Loucy (cell line): ENCODE results near the gene FOLR2.

ENCODE experiments used
- EZH2phosphoT487 ChIP-seq: fragments of 200-600 bp; IDR thresholded peaks from 2 replicates; pipeline ENCODE4 v1.6.1; 2018; ENCODE audit warnings: antibody characterized with exemption, mild to moderate bottlenecking, moderate library complexity, borderline replicate concordance
- TF ChIP-seq, protein P1 (sequence below): fragments of 200-600 bp; sonication (generic); conservative IDR thresholded peaks from 2 replicates; pipeline ENCODE4 v1.5.1; 2014; ENCODE audit warnings: mild to moderate bottlenecking, antibody characterized with exemption, low read length

DNA sequence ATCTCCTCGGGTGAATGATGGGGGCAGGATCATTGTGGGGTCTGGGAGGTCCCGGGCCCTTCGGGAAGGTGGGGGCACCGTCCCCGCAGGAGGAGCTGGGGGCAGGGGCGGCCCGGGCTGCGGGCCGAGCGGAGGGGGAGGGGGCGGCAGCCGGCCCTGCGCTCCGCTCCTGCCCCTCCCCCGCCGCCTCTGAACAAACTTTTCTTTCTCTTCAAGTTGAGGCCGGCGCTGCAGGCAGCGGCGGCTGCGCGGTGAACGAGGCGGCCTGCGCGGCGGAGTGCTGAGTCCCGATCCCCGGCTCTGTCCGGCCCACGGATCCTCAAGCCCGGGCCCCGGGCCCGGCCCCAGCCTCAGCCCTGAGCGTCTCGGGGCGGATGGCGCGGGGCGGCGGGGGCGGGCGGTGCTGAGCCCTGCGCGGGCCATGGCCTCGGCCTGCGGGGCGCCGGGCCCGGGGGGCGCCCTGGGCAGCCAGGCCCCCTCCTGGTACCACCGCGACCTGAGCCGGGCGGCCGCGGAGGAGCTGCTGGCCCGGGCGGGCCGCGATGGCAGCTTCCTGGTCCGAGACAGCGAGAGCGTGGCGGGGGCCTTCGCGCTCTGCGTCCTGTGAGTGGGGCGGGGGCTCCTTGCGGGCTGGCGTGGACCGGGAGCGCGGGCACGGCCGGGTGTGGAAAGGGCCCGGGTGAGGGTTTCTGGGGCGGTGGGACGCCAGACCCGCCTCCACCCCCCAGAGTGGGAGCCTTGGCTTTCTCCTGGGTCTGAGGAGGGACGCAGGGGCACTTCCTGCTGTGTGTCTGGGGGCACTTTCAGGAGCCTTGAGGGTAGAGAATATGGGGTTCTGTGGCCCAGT lies 8.2 kb downstream of the FOLR2 start, which contains the start of gene INPPL1:
- TF ChIP-seq, protein P1, sequence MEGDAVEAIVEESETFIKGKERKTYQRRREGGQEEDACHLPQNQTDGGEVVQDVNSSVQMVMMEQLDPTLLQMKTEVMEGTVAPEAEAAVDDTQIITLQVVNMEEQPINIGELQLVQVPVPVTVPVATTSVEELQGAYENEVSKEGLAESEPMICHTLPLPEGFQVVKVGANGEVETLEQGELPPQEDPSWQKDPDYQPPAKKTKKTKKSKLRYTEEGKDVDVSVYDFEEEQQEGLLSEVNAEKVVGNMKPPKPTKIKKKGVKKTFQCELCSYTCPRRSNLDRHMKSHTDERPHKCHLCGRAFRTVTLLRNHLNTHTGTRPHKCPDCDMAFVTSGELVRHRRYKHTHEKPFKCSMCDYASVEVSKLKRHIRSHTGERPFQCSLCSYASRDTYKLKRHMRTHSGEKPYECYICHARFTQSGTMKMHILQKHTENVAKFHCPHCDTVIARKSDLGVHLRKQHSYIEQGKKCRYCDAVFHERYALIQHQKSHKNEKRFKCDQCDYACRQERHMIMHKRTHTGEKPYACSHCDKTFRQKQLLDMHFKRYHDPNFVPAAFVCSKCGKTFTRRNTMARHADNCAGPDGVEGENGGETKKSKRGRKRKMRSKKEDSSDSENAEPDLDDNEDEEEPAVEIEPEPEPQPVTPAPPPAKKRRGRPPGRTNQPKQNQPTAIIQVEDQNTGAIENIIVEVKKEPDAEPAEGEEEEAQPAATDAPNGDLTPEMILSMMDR = no peak
- no peak for TF ChIP-seq EZH2phosphoT487
